A549 (cell line): ENCODE data around the gene TGFBI. TPM values are rescaled to one million over a fixed set of nuclear protein-coding genes. Genes with fewer than 3 reads are reported as not detected.

Experiments used
- ATAC-seq, 2 experiments: fragments of 200-7000 bp in 1 of 2; fragments of >200 bp in 1 of 2; cut with Nextera tagmentation in 1 of 2; cut with Tn5 transposase in 1 of 2; 3 replicates each; pipeline versions ENCODE4 v1.8.0 to v1.9.1; 2018 to 2020; ENCODE audit warnings: mild to moderate bottlenecking in 1 of 2, moderate library complexity in 1 of 2
- CTCF ChIA-PET: fragments of 300-600 bp; sonication (Branson Sonifier 250); formaldehyde crosslinking; extraction: SDS; loops from one replicate; lab custom pipeline; 2021; ENCODE audit warnings: antibody characterized with exemption, inconsistent platforms; lab: Yijun Ruan, JAX
- POLR2A ChIA-PET: fragments of 350-600 bp; formaldehyde crosslinking; extraction: SDS; loops from one replicate; lab custom pipeline; 2021; ENCODE audit warnings: antibody characterized with exemption, inconsistent platforms; lab: Yijun Ruan, JAX
- DNase-seq, 2 experiments: peaks; one replicate each; pipeline versions ENCODE4 v3.0.0 to v3.0.0-alpha.2; 2011 to 2016; ENCODE audit warnings: low read depth in 1 of 2, low spot score in 1 of 2
- FAIRE-seq: peaks from 2 replicates; lab custom pipeline; 2011; peaks lifted over from hg19 to GRCh38; lab: Jason Lieb, UNC
- H3K27ac ChIP-seq, 2 experiments: fragments of >200 bp; sonication (Bioruptor Twin); formaldehyde crosslinking; 3 replicates each; pipeline ENCODE4 v1.5.1; 2016 to 2017
- H3K4me1 ChIP-seq: fragments of >200 bp; sonication (Bioruptor Twin); formaldehyde crosslinking; 3 replicates; pipeline ENCODE4 v1.6.1; 2016
- H3K4me2 ChIP-seq: fragments of >200 bp; sonication (Bioruptor Twin); formaldehyde crosslinking; 3 replicates; pipeline ENCODE4 v1.6.1; 2016
- H3K4me3 ChIP-seq: fragments of >200 bp; sonication (Bioruptor Twin); formaldehyde crosslinking; 3 replicates; pipeline ENCODE4 v1.5.1; 2016
- H3K9me3 ChIP-seq: fragments of >200 bp; sonication (Bioruptor Twin); formaldehyde crosslinking; 3 replicates; pipeline ENCODE4 v1.6.1; 2016
- BHLHE40 ChIP-seq: IDR thresholded peaks from 2 replicates; pipeline ENCODE4 v1.6.1; 2012; ENCODE audit warnings: low read depth, low read length, inconsistent platforms
- CBX2 ChIP-seq: fragments of 200-600 bp; sonication (generic); IDR thresholded peaks from 2 replicates; pipeline ENCODE4 v1.6.1; 2016; ENCODE audit warnings: low read depth, mild to moderate bottlenecking, borderline replicate concordance
- CEBPB ChIP-seq, 2 experiments: fragments of >200 bp in 1 of 2; sonication (Bioruptor Twin) in 1 of 2; formaldehyde crosslinking in 1 of 2; IDR thresholded peaks; 2 replicates each; pipeline ENCODE4 v1.6.1; 2012 to 2016
- EP300 ChIP-seq, 2 experiments: fragments of >200 bp; sonication (Bioruptor Twin); formaldehyde crosslinking; IDR thresholded peaks; 2 replicates in 1 of 2; 3 replicates in 1 of 2; pipeline ENCODE4 v1.6.1; 2016 to 2017
- FOSL2 ChIP-seq, 2 experiments: fragments of 450-650 bp in 1 of 2; fragments of >200 bp in 1 of 2; sonication (Bioruptor Twin) in 1 of 2; formaldehyde crosslinking; IDR thresholded peaks; 2 replicates each; pipeline versions ENCODE4 v1.5.0 to v1.6.1; 2016 to 2020; ENCODE audit warnings: mild to moderate bottlenecking in 1 of 2, moderate library complexity in 1 of 2
- GATA3 ChIP-seq: IDR thresholded peaks from 2 replicates; pipeline ENCODE4 v1.6.1; 2012; ENCODE audit warnings: borderline replicate concordance
- HOXB13 ChIP-seq: fragments of 250-450 bp; sonication (Bioruptor Pico); IDR thresholded peaks from 2 replicates; pipeline ENCODE4 v1.5.0; 2020; ENCODE audit warnings: low read depth, mild to moderate bottlenecking, moderate library complexity
- JUN ChIP-seq, 2 experiments: fragments of >200 bp; sonication (Bioruptor Twin); formaldehyde crosslinking; IDR thresholded peaks; 2 replicates in 1 of 2; 3 replicates in 1 of 2; pipeline ENCODE4 v1.6.1; 2016 to 2017
- JUNB ChIP-seq: fragments of >200 bp; sonication (Bioruptor Twin); formaldehyde crosslinking; IDR thresholded peaks from 2 replicates; pipeline ENCODE4 v1.6.1; 2016
- PHF8 ChIP-seq: fragments of 200-600 bp; sonication (generic); IDR thresholded peaks from 2 replicates; pipeline ENCODE4 v1.6.1; 2016; ENCODE audit warnings: low read depth, mild to moderate bottlenecking, antibody characterized with exemption, moderate library complexity, borderline replicate concordance
- POLR2A ChIP-seq: IDR thresholded peaks from 2 replicates; pipeline ENCODE4 v1.6.1; 2012; ENCODE audit warnings: mild to moderate bottlenecking, low read length
- POLR2AphosphoS2 ChIP-seq: conservative IDR thresholded peaks from 2 replicates; pipeline ENCODE4 v1.6.1; 2012; ENCODE audit warnings: low read length, improper control_type of control experiment, inconsistent platforms
- RAD21 ChIP-seq, 2 experiments: fragments of >200 bp in 1 of 2; sonication (Bioruptor Twin) in 1 of 2; formaldehyde crosslinking in 1 of 2; IDR thresholded peaks in 1 of 2; conservative IDR thresholded peaks in 1 of 2; 2 replicates in 1 of 2; 3 replicates in 1 of 2; pipeline ENCODE4 v1.6.1; 2012 to 2018; ENCODE audit warnings: inconsistent platforms in 1 of 2
- RCOR1 ChIP-seq: fragments of 150-350 bp; IDR thresholded peaks from 2 replicates; pipeline ENCODE4 v1.6.1; 2014; ENCODE audit warnings: antibody characterized with exemption, low read length, low read depth
- SREBF2 ChIP-seq: fragments of 450-650 bp; IDR thresholded peaks from 2 replicates; pipeline ENCODE4 v1.6.1; 2014; ENCODE audit warnings: mild to moderate bottlenecking, moderate library complexity
- TP53 ChIP-seq: fragments of 250-450 bp; sonication (Bioruptor Pico); IDR thresholded peaks from 2 replicates; pipeline ENCODE4 v1.5.0; 2021; ENCODE audit warnings: mild to moderate bottlenecking, moderate library complexity
- ZC3H11A ChIP-seq: fragments of 450-650 bp; IDR thresholded peaks from 2 replicates; pipeline ENCODE4 v1.6.1; 2014; ENCODE audit warnings: antibody characterized with exemption, mild to moderate bottlenecking
- WGBS: methylation state at CpG from one replicate; pipeline ENCODE4 v1.1.6; 2017; ENCODE audit errors: missing lambda C conversion rate; 5-methylcytosine and 5-hydroxymethylcytosine counted together
- polyA plus RNA-seq, 4 experiments: library from polyadenylated mRNA; depleted of rRNA in 3 of 4; stranded (reverse); fragments of >200 nt; fragmentation: RNase III in 1 of 4; extraction: RNeasy Plus Mini Kit Qiagen cat#74134 plus additional on column Dnase treatment in 1 of 4; gene quantifications; 2 replicates in 3 of 4; 3 replicates in 1 of 4; pipeline ENCODE4 v1.2.3, GENCODE V29; 2011 to 2017
- TF ChIP-seq, protein P1 (sequence below): IDR thresholded peaks from 2 replicates; pipeline ENCODE4 v1.6.1; 2012
- TF ChIP-seq, protein P2 (sequence below): IDR thresholded peaks from 2 replicates; pipeline ENCODE4 v1.6.1; 2012
- TF ChIP-seq, protein P3 (sequence below): fragments of >200 bp; sonication (Bioruptor Twin); formaldehyde crosslinking; IDR thresholded peaks from 3 replicates; pipeline ENCODE4 v1.5.1; 2016
- TF ChIP-seq, protein P4 (sequence below): fragments of 250-450 bp; sonication (Bioruptor Pico); IDR thresholded peaks from 2 replicates; pipeline ENCODE4 v1.5.0; 2020; ENCODE audit warnings: low read depth, mild to moderate bottlenecking, moderate library complexity

The TGFBI gene
- polyA plus RNA-seq, 2 of the 4 experiments (the other 2 are of a cell fraction): 1,135 to 1,859 TPM

DNA sequence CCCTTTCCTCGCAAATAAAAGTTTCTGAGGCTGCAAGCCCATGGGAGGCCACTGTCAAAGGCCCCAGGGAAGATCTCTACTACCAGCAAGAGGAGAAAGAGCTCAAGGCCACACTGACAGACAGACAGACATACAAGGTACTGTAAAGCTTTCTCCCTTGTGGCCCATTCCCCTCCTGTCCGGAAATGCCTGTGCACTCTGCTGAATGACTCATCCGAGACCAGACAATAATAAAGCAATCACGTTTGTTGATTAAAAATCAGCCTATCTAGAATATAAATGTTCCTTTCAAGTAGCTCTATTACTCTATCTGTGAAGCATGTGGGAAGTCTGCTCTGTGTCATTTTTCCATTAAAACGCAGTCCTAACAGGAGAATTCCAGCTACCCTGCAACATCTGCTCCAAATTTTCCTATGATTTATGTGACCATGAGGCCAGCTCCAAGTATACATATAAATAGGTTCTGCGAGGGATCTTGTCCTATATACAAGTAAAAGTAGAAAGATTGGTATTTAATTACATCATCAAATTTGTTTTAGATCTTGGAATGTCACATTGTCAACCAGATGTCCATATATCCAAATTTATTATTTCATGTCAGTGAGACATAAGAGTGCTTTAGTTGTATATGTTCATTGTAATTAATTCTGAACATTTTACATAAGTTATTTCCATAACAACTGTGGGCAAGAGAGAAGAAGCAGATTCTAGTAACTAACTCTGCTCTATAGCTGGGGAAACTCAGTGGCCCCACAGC is 34.7 kb upstream of the TGFBI start:
- DNase-seq (peak in 1 of 2 experiments; percentile 78), ATAC-seq (peak; percentile 85 to 87), FAIRE-seq (peak; percentile 46)
- H3K4me3 ChIP-seq: peak overlapping the region; percentile 18
- peak overlapping the region; percentile 85 to 92 for H3K27ac ChIP-seq
- 7% methylated on average over 6 of the region's 6 CpGs for WGBS
- TF ChIP-seq RAD21 (conservative IDR thresholded peaks at IDR 0.05 in 1 of 2, IDR thresholded peaks at IDR 0.05 in 1 of 2) (0 out of 5 replicates have a peak, but pooled peaks of 1 of the 2 experiments have one; percentile 6), FOSL2 (IDR thresholded peaks at IDR 0.05) (peak; percentile 67), FOSL2 (CRISPR knock-in tag; IDR thresholded peaks at IDR 0.05) (peak; percentile 89), POLR2AphosphoS2 (no peak), EP300 (IDR thresholded peaks at IDR 0.05) (peak; percentile 37 to 57; a peak in 2 of 5 replicates), JUNB (peak; percentile 79), BHLHE40 (peak; percentile 8; the same call in 1 of the 2 replicates), ZC3H11A (no peak), TP53 (no peak), SREBF2 (no peak), CBX2 (no peak), JUN (IDR thresholded peaks at IDR 0.05) (peak in 1 of 2 experiments; percentile 52; a peak in 2 of 5 replicates), CEBPB (IDR thresholded peaks at IDR 0.05) (peak in 1 of 2 experiments; percentile 43; a peak in 2 of 4 replicates), GATA3 (peak; percentile 76; the same call in 1 of the 2 replicates)
- TF ChIP-seq, protein P1, sequence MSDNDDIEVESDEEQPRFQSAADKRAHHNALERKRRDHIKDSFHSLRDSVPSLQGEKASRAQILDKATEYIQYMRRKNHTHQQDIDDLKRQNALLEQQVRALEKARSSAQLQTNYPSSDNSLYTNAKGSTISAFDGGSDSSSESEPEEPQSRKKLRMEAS: peak; percentile 67
- TF ChIP-seq, protein P2, sequence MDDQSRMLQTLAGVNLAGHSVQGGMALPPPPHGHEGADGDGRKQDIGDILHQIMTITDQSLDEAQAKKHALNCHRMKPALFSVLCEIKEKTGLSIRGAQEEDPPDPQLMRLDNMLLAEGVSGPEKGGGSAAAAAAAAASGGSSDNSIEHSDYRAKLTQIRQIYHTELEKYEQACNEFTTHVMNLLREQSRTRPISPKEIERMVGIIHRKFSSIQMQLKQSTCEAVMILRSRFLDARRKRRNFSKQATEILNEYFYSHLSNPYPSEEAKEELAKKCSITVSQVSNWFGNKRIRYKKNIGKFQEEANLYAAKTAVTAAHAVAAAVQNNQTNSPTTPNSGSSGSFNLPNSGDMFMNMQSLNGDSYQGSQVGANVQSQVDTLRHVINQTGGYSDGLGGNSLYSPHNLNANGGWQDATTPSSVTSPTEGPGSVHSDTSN: peak; percentile 41; the same call in 1 of the 2 replicates
- peak overlapping the region; percentile 73 for H3K4me2 ChIP-seq
- H3K9me3 ChIP-seq: peaks cover 4% of the 10 kb centered on the region; the same call in 1 of the 3 replicates
- CTCF ChIA-PET: interaction anchor here (0.7 to 3.7 kb wide), 13 partner anchors 10 to 180 kb away, joined by 3 to 29 read pairs (median 4); partner anchors contain the start of gene TGFBI
- peaks cover 44% of the 10 kb centered on the region for H3K4me1 ChIP-seq
- POLR2A ChIA-PET: interaction anchor here (0.7 to 2.6 kb wide), 11 partner anchors 9 to 64 kb away, joined by 3 to 31 read pairs (median 6); partner anchors contain the start of gene TGFBI

DNA sequence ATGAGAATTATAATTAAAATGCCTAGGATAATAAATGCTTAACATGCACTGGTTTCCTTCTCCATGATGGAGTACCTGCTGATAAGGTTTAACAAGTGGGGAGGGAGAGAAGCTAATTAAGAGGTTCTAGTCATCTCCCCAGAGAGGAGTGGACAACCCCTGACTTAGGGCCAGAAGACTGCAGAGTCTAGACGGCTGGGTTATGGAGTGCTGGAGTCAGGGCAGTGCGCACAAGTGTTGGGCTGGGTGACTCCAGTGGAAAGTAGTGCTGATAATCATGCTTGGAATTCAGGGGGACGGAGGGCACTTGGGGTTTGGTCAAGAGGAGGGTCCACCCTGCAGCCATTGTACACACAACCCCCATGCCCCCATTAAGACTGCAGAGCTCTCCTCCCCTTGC is 32.8 kb upstream of the TGFBI start:
- FAIRE-seq: no peak
- TF ChIP-seq, protein P3, sequence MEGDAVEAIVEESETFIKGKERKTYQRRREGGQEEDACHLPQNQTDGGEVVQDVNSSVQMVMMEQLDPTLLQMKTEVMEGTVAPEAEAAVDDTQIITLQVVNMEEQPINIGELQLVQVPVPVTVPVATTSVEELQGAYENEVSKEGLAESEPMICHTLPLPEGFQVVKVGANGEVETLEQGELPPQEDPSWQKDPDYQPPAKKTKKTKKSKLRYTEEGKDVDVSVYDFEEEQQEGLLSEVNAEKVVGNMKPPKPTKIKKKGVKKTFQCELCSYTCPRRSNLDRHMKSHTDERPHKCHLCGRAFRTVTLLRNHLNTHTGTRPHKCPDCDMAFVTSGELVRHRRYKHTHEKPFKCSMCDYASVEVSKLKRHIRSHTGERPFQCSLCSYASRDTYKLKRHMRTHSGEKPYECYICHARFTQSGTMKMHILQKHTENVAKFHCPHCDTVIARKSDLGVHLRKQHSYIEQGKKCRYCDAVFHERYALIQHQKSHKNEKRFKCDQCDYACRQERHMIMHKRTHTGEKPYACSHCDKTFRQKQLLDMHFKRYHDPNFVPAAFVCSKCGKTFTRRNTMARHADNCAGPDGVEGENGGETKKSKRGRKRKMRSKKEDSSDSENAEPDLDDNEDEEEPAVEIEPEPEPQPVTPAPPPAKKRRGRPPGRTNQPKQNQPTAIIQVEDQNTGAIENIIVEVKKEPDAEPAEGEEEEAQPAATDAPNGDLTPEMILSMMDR: no peak
- TF ChIP-seq PHF8 (no peak), RCOR1 (no peak), BHLHE40 (no peak), HOXB13 (CRISPR knock-in tag) (no peak), SREBF2 (no peak), CEBPB (IDR thresholded peaks at IDR 0.05) (no peak), RAD21 (conservative IDR thresholded peaks at IDR 0.05 in 1 of 2, IDR thresholded peaks at IDR 0.05 in 1 of 2) (no peak), FOSL2 (IDR thresholded peaks at IDR 0.05) (no peak), FOSL2 (CRISPR knock-in tag; IDR thresholded peaks at IDR 0.05) (no peak), POLR2A (no peak)
- TF ChIP-seq, protein P4, sequence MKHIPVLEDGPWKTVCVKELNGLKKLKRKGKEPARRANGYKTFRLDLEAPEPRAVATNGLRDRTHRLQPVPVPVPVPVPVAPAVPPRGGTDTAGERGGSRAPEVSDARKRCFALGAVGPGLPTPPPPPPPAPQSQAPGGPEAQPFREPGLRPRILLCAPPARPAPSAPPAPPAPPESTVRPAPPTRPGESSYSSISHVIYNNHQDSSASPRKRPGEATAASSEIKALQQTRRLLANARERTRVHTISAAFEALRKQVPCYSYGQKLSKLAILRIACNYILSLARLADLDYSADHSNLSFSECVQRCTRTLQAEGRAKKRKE (CRISPR knock-in tag): no peak
- TF ChIP-seq, protein P1: no peak
- no peak for ATAC-seq
- Histone ChIP-seq H3K4me2 (no peak overlapping the region), H3K4me3 (no peak overlapping the region), H3K9me3 (no peaks in the 10 kb centered on the region), H3K4me1 (peaks cover 52% of the 10 kb centered on the region), H3K27ac (peak overlapping the region; percentile 85 to 92)
- DNase-seq: no peak
- CTCF ChIA-PET: interaction anchor here (0.8 to 2.8 kb wide), 6 partner anchors 8 to 539 kb away, joined by 3 to 14 read pairs (median 3); no protein-coding TSS in a partner anchor
- 88% methylated on average over 3 of the region's 3 CpGs for WGBS
- POLR2A ChIA-PET: interaction anchor here (1.9 kb wide), 1 partner anchor 33 kb away, joined by 5 read pairs; the partner anchor contains the start of gene TGFBI
